Stimulated activated CD8-positive, alpha-beta memory T cell treated with anti-CD3 and anti-CD28 coated beads, Interleukin-12 subunit alpha, Interleukin-12 subunit beta, amount 100 ng/mL, for 1 hour (primary cell): ENCODE measurements around the gene ANO2.

ENCODE experiments used
- DNase-seq: peaks from one replicate; pipeline ENCODE4 v3.0.0-alpha.2; 2020; ENCODE audit warnings: low read depth

The ANO2 gene

DNA sequence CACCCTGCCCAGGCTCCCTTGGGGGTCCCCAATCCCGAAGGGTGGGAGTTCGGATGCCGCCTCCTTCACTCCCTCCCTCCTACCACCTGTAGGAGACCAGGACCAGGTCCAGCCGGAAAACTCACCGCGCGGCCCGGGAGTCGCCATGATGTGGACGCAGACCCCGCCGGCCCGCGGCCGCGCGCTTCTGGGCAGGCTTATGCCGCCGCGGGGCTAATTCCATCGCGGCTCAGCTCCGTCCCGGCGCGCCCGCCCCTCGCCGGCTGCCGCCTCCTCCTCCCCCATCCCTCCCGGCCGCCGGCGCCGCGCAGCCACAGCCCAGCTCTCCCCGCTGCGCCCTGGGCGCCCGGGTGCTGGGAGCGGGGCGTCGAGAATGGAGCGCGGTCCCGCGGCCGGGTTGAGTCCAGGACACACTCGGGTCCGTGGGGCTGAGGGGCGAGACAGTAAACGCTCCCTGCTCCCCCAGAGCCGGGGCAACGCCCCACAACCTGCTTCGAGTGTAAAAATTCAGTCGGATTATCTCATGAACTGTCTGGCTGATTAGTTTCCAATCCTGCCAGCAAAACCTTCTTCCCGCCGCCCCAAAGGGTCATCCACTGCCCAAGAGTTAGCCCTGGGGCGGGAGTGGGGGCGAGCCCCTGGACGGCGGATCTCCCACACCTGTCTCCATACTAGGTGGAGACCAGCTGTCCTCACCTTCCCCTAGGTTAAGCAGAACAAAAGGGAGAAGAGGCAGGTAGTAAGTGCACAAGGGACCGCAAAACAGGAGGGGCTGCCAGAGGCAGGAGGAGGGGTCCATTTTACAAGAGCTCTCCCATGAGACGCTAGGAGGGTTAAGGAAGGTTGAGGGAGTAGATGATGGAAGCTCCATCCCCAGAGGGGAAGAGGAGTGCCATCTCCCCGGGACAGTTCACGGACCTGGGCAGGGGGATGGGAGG lies at the start of gene ANO2:
Gene ANO2 (minus strand): TSS at position 189 of the 938 bp plus-strand sequence. CDS start 42 bp downstream, at position 147.
- no peak for DNase-seq

DNA sequence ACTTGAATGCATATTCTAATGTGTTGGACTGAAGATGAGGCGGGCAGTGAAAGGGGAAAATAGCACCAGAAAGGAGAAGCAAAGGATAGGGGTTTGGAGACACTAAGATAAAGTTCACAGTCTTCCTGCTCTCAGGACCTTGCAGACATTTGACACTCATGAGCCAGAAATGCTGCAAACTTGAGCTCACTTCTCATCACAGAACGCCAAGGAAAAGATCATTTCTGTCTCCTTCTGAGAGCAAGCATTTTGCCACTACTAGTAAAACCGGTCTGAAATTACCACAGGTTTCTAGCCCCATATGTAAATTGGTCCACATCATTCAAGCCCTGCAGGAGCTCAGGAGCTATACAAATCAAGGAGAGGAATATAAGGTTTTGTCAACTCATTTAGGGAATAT lies 44.6 kb upstream of the ANO2 start:
- DNase-seq, result no peak

DNA sequence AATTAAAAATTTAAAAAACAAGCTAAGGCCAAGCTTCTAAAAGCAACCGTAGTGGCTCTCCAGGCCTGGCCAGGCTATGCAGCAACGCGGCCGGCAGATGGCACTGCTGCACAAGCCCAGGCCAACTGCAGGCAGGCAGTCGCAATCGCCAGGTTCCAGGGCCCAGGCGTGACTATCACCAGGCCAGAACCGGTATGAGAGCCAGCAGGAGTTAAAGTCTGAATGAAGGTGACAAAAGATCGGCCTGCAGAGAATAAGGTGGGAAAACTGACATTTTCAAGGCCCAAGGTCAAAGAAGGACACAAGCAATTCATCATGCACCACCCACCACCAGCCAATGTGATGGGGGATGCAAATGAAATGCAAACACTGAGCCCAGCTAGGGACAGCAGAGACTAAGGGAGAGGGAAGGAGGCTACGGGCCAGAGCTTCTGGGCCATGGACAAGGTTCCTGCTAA lies 43.6 kb upstream of the ANO2 start:
- DNase-seq, result peak; percentile 47

DNA sequence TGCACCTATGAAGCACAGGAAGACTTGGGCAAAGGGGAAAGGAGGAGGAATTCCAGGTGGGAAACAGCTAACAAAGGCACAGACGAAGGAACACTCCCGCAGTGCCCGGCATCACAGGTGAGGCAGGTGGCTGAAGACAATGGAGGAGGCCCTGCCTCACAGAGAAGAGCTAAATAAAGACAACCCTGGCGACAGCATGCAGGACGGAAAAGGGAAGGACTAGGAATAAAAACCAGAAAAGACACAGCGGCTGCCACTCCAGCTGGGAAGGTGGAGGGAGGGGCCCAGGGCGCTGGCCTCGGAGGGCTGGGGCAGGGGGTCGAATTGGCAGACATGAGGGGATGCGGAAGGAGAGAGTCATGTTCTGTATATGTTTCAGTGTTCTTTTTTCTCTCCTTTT lies 43.0 kb upstream of the ANO2 start:
- DNase-seq, result no peak

DNA sequence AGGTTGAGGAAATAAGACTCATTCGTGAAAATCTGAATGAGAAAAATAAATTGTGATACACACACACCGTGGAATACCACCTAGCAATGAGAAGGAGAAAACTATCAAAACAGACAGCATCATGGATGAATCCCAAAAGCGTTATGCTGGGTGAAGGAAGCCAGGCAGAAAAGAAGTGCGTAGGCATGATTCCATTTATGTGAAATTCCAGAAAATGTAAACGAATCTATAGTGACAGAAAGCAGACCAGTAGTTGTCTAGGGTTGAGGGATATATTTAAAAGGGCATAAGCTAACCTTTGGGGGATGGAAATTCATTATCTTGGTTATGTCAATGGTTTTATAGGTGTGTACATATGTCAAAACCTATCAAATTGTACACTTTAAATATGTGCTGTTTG lies 42.5 kb upstream of the ANO2 start:
- no peak for DNase-seq

DNA sequence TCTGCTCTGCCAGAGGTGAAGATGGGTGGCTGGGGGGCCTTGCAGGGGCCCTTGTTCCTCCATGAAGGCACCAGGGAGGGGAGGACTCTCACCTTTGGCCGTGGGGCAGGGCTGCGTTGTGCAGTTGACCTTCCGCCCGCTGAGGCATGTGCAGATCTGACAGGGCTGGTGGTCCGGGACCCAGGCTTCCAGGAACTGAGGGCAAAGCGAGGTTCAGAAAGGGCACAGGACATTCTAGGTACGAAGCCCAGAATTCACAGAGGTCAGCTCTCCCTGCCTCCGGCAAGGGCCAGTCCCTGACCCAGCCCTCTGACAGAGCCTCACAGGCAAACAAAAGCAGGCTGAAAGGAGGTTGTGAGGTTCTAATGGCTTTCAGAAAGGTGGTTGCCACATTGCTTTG lies 40.4 kb upstream of the ANO2 start:
- no peak for DNase-seq

DNA sequence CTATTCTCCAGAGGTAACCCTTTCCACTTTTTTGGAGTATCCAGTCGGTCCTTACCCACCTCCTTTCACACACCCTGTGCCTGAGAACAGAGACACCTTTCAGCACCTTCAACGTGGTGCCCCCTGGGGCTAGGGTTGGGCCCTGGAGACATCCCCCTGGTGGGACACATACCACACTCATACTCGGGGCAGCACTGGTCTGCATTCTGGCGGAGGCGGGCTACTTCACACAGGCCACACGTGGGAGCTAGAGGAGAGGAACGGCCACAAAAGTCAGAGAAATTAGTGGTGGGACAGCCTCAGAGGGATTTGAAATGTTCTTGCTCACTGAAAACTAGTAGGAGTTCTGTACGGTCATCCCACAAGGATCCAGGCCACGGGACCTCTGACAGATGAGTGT lies 39.8 kb upstream of the ANO2 start:
- DNase-seq, result no peak

DNA sequence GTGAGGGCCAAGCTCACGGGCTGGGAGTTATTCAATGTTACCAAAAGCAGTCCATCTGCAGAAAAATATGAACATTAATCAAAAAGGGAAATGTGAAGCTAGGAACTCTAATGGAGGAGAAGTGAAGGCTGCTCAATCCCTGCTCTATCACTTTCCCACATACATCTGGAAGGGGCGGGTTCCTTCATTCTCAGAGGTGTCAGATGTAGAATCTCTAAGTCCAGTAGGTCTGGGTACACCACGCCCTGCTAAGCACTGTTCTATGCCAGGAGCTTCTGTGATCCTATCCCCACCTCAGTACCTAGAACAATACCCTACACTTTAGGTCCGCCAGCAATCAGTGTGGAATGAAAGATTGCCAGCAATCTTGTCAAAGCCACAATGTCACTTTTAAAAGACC lies 37.0 kb upstream of the ANO2 start:
- no peak for DNase-seq

DNA sequence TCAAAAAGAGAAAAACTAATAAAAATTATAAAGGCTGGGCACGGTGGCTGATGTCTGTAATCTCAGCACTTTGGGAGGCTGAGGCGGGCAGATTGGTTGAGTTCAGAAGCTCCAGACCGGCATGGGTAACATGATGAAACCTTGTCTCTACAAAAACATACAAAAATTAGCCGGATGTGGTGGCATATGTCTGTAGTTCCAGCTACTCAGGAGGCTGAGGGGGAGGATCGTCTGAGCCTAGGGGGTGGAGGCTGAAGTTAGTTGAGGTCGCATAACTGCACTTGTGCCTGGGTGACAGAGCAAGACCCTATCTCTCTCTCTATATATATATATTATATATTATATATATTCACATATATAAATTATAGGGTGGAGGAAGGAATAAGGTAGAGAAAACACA lies 32.5 kb upstream of the ANO2 start:
- DNase-seq, result no peak

DNA sequence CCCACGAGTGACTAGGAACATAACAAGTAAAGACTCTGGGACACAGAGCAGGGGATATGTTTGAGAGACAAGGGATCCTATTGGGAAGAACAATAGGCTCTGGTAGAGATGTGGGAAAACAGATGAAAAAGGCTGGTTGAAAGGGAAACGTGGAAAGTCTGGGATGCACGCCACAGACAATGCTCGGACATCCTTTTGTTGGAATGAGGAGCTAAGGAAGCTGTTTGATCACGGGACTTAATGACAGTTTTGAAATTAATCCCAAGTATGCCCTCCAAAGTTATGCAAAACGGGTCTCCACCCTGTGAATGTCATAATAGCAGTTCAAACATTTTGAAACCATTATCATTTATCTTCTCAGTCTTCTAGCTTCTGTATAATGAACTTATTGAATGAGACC lies 31.7 kb upstream of the ANO2 start:
- no peak for DNase-seq

DNA sequence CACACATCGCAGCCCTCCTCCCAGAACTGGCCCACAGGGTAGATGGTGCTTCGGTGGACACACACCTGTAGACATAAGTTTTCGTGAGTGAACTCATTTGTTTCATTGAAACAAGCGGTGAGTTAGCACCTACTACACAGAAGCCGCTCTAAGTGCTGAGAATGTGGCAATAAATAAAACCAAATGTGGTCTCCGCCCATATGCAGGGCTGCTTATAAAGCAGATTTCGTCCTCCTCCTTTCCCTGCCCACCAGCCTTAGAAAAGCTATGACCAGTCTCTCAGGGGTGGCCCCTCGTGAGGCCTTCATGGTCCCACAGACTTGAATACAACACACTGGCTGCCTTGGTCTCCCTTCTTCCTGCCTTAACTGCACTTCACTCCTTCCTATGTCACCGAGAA lies 31.1 kb upstream of the ANO2 start:
- no peak for DNase-seq

DNA sequence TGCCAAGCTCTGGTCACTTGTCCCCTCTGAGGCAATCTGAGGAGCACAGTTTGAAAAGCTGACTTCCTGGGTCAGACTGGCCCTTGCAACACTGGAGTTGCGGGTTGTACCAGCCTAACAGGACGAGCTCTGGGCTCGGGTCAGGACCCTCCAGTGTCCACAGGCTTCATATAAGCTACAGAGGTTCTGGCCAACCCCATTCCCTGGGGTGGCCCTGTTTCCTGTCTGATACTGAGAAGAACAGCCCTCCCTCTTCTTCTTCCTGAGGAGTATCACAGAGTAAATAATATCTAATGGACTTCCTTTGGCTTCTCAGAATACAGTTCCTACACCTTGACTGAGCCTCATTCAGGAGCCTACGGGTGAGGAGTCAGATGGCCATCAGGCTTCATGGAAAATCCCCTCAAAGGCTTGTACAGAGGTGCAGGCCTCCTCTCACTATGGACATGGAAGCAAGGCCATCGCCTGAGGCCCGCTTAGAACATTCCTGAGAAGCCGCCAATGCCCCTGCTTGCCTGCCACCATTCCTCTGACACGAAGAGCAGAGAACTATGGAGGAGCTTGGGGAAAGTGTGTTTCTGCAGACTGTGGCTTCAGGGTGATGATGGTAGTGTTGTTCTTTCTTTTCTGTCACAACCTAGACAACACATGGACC lies 28.5 kb upstream of the ANO2 start:
- no peak for DNase-seq

DNA sequence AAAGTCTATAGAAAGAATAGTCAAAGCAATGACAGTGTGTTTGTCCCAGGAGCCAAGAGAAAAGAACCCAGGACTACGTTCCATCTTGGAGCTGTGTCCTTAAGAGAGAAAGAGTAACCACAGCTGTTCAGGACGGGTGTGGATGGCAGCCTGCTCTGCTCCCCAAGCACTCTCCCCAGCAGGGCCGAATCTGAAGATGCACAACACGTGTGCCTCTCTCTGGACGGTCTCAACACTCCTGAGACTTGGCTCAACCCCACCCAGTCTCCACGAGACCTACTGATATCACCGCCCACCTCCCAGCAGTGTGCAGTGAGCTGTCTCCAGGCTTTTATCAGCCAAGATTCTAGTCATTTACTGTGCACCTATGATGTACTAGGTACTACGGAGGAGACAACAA lies 27.3 kb upstream of the ANO2 start:
- DNase-seq, result no peak

DNA sequence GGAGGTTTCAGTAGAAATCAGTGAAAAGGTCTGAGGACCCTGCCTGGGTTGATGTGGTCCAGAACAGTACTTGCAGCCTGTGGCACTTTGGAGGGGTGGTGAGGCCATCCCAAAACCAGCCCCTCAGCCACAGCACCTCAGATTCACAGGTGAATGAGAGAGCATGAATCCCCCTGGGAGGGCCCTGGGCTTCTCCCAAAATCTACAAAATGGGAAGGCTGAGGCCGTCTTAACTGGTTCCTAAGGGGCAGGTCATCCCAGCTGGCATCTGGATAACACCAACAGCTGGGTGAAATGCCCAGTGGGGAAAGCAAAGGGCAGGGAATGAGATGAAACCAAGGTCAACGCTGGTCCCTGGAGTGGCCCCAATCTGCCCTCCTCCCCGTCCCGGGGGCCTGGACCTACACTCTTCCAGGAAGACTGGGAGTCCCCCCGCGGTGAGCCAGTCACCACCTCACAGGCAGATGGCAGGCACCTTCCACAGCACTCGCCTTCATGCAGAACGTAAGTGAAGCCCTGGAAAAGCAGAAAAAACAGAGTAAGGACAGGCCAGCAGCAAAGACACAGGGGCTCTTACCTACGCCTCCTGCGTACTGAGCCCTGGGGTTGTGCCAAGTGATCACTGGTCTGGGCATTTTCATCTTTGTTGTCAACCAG lies 26.3 kb upstream of the ANO2 start:
- no peak for DNase-seq

DNA sequence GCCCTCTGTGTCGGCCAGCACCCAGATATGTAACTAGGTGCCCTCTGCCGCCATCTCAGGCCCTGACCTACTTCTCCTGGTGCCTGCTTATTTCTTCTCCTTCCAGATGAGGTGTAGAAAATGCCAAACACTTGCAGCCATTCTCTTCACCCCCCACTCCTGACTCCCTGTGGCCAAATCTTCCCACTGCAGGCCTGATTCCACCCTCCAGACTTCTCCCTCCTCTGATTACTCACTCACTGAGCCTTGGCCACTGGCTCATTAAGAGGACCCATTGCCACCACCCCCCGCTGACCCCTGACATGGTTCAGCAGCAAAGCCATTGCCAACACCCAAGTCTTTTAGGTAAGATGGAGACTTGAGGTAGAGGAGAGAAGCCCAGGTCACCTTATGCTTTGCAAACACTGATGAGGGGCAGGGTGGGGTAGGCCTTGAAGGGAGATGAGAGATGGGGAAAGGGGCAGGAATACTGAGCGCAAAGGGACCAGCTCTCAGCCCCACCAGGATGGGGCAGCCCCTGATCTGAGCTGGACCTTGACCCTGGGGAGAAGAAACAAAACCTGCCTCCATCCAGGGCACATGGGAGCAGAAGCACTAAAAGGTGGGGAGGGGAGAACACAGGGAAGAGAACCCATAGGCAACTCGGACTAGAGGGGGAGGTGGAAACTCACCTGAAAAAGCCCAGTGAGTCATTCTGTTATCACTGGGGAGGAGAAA lies 25.1 kb upstream of the ANO2 start:
- DNase-seq, result no peak

DNA sequence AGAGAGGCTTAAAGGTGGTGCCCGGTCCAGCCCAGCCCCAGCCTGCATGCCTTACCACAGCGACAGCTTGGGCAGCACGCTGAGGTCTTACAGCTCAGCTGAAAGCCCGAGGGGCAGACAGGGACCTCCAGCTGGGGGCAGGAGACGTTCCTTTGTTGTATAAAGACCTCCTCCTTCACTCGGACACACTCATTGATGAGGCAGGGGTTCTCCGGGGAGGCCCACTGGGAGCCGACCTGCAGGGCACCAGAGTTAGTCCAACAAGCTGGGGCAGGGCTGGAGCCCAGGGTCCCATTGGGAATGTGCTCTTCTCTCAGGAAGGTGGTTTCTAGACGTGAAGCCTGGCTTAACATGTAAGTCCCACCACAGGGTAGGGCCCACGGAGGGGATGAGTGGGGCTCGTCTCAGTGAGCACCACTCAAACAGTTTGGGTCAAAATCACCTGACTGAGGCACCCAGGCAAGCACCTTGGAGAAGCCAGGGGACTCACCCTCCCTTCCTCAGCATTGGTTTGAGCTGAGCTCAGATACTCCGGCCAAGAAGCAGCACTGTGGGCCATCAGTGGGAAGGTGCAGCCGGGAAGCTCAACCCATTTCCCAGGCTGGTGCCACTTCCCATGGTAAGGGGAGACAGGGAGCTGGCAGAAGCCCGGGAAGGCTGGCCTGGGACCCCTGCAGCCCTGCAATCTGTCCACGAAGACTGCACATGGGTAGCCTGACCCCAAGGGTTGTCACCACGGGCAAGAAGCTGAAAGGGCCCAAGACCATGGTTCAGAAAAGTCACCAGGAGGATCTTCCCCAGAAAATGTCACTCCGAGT lies 24.3 kb upstream of the ANO2 start:
- no peak for DNase-seq

DNA sequence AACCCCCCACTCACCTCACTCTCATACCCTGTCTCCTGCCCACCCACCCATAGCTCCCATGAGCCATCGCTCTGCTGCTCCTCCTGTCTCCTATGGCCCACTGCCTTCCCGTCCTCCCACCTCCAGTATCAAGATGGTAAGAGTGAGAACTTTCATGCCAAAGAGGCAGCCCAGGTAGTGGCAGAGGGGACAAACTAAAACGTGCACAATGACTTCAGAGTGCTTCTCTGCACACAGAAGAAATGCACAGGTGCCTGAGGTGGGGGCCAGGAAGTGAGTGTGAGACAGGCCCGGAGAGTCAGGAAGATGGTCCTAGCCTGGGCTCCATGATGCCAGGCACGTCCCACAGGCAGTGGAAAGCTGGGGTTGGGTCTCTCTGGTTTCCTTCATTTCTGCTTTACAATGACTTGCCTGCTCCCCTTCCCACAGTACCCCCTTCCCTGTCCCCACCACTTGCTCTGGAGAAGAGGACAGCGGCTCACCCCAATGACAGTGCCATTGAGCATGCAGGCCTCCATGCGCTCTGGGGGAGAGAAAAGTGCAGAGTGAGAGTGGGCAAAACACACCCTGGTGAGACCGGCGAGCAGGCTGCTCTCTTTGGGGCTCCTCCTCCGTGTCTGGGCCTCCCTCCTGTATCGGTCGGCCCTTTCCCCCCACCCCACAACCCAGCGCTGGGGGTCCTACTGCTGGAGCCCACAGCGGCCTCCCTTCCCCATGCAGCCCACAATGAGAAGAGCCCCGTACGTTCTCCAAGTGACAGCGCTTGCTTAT lies 22.8 kb upstream of the ANO2 start:
- no peak for DNase-seq

DNA sequence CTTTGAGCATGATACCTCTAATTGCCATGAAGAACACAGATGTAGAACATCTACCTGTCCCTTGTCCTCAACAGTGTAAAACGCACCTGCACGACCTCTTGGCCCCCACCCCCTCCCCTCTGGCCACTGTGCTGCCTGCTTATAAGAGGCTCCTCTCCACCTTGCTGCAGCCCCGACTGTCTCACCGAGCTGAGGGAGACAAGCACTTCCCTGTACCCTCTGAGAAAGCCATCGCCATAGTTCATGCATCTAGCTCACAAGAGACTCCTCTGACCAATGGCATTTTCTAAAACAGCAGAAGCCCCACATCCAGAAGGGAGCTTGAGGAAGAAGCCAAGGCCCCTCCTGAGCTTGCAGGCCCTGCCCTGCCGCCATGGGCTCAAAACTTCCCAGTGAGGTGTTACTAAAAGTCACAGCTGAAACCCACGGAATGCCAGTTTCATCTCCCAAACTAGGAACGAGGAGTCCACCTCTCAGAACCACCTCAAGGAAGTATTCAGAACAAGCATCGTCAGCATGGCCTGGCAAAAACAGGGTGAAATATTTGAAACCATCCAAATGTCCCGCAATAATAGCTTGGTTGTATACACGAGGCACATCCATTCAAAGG lies 21.5 kb upstream of the ANO2 start:
- no peak for DNase-seq

DNA sequence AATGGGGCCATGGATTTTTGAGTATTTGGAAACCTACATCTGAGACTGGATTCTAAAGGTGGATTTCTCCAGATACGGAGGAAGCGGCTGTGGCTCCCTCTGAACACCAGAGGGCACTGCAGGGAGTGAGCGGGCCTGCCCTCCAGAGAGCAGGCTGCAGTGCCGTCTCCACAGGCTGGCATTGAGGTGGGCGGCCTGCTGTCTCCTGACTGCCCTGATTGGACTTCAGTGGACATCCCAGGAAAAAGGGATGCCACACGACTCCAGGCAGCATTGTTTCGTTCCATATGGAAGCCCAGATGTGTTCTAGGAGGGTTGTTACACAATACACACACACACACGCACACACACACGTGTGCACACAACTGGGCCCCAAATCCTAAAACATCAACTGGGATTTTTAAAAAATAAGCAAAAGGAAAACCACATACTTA lies 20.9 kb upstream of the ANO2 start:
- DNase-seq, result peak; percentile 20
